SK-N-SH (cell line): ENCODE results near the gene FADS1. TPM values are rescaled to one million over a fixed set of nuclear protein-coding genes. Genes with fewer than 3 reads are reported as not detected.

ENCODE experiments used
- CTCF ChIA-PET: fragments of 300-600, 350-600 bp; formaldehyde crosslinking; extraction: SDS; loops from one replicate; lab custom pipeline; 2021; lab: Yijun Ruan, JAX
- POLR2A ChIA-PET: fragments of 350-600 bp; sonication (Branson Sonifier 250); formaldehyde crosslinking; extraction: SDS; loops from one replicate; lab custom pipeline; 2020; ENCODE audit warnings: antibody characterized with exemption, inconsistent platforms; lab: Yijun Ruan, JAX
- DNase-seq: peaks from one replicate; pipeline ENCODE4 v3.0.0; 2012
- H2AFZ ChIP-seq: fragments of 200-600 bp; sonication (generic); 2 replicates; pipeline ENCODE4 v1.8.1; 2016; ENCODE audit warnings: antibody characterized with exemption, mild to moderate bottlenecking, low read depth
- H3F3A ChIP-seq: fragments of 200-600 bp; sonication (generic); replicated peaks from 2 replicates; pipeline ENCODE3; 2016; ENCODE audit warnings: antibody characterized with exemption, mild to moderate bottlenecking; ENCODE audit not compliant: insufficient read depth
- H3K27ac ChIP-seq, 2 experiments: fragments of 200-500 bp in 1 of 2; fragments of 200-600 bp in 1 of 2; sonication (Bioruptor generic) in 1 of 2; sonication (generic), shearing (Covaris generic) in 1 of 2; 2 replicates each; pipeline versions ENCODE4 v1.5.1 to v1.6.1; 2014 to 2016; ENCODE audit warnings: low read depth in 2 of 2, inconsistent platforms in 1 of 2, low read length in 1 of 2, mild to moderate bottlenecking in 1 of 2, mixed read lengths in 1 of 2
- H3K27me3 ChIP-seq: fragments of 200-600 bp; sonication (generic), shearing (Covaris generic); 2 replicates; pipeline ENCODE4 v1.6.1; 2016; ENCODE audit warnings: mixed run types; ENCODE audit not compliant: insufficient read depth
- H3K36me3 ChIP-seq, 2 experiments: fragments of 200-500 bp in 1 of 2; fragments of 200-600 bp in 1 of 2; sonication (Bioruptor generic) in 1 of 2; sonication (generic) in 1 of 2; replicated peaks in 1 of 2; 2 replicates each; pipeline versions ENCODE3 to v1.5.1; 2014 to 2016; ENCODE audit warnings: low read length in 1 of 2, mild to moderate bottlenecking in 1 of 2; ENCODE audit not compliant: insufficient read depth in 2 of 2, control insufficient read depth in 1 of 2
- H3K4me1 ChIP-seq, 2 experiments: fragments of 200-500 bp in 1 of 2; fragments of 200-600 bp in 1 of 2; sonication (Bioruptor generic) in 1 of 2; sonication (generic), shearing (Covaris generic) in 1 of 2; 2 replicates each; pipeline versions ENCODE4 v1.5.1 to v1.6.1; 2014 to 2016; ENCODE audit warnings: low read depth in 1 of 2, low read length in 1 of 2, mixed run types in 1 of 2; ENCODE audit not compliant: insufficient read depth in 2 of 2, control insufficient read depth in 1 of 2
- H3K4me2 ChIP-seq: fragments of 200-600 bp; sonication (generic), shearing (Covaris generic); 2 replicates; pipeline ENCODE4 v1.6.1; 2017; ENCODE audit warnings: mixed run types
- H3K4me3 ChIP-seq, 2 experiments: fragments of 200-500 bp in 1 of 2; fragments of 200-600 bp in 1 of 2; sonication (Bioruptor generic) in 1 of 2; sonication (generic), shearing (Covaris generic) in 1 of 2; 2 replicates each; pipeline versions ENCODE4 v1.5.1 to v1.8.1; 2014 to 2016; ENCODE audit warnings: low read depth in 2 of 2, inconsistent platforms in 1 of 2, low read length in 1 of 2, mild to moderate bottlenecking in 1 of 2, mixed read lengths in 1 of 2, moderate library complexity in 1 of 2
- H3K79me2 ChIP-seq: fragments of 200-600 bp; sonication (generic); 2 replicates; pipeline ENCODE4 v1.8.1; 2017; ENCODE audit warnings: mild to moderate bottlenecking; ENCODE audit not compliant: insufficient read depth
- H3K9ac ChIP-seq: fragments of 200-600 bp; sonication (generic); 2 replicates; pipeline ENCODE4 v1.6.1; 2017; ENCODE audit warnings: mixed run types
- H3K9me2 ChIP-seq: fragments of 200-600 bp; sonication (generic); 2 replicates; pipeline ENCODE4 v1.6.1; 2017; ENCODE audit warnings: mixed run types
- H3K9me3 ChIP-seq: fragments of 200-600 bp; sonication (generic); 2 replicates; pipeline ENCODE4 v1.6.1; 2017; ENCODE audit warnings: mixed run types, mild to moderate bottlenecking, moderate library complexity
- H4K20me1 ChIP-seq: fragments of 200-600 bp; sonication (generic); 2 replicates; pipeline ENCODE4 v1.6.1; 2017; ENCODE audit warnings: mild to moderate bottlenecking, mixed run types; ENCODE audit not compliant: insufficient read depth
- CHD2 ChIP-seq: fragments of 150-350 bp; IDR thresholded peaks from 2 replicates; pipeline ENCODE4 v1.6.1; 2018; ENCODE audit warnings: low read length; ENCODE audit not compliant: partially characterized antibody
- ELF1 ChIP-seq: IDR thresholded peaks from 2 replicates; pipeline ENCODE4 v1.4.0; 2012
- EZH2phosphoT487 ChIP-seq: fragments of 200-600 bp; sonication (generic); IDR thresholded peaks from 2 replicates; pipeline ENCODE4 v1.6.1; 2017; ENCODE audit warnings: low read depth, mixed run types, mild to moderate bottlenecking, antibody characterized with exemption, moderate library complexity, borderline replicate concordance
- FOSL2 ChIP-seq: IDR thresholded peaks from 2 replicates; pipeline ENCODE4 v1.4.0; 2012; ENCODE audit warnings: low read depth, mild to moderate bottlenecking, moderate library complexity, borderline replicate concordance
- FOXM1 ChIP-seq: IDR thresholded peaks from 2 replicates; pipeline ENCODE4 v1.4.0; 2012; ENCODE audit warnings: low read depth, mild to moderate bottlenecking
- GABPA ChIP-seq: IDR thresholded peaks from 2 replicates; pipeline ENCODE4 v1.4.0; 2012; ENCODE audit warnings: low read depth, mild to moderate bottlenecking
- GATA2 ChIP-seq: sonication (generic); formaldehyde crosslinking; IDR thresholded peaks from 2 replicates; pipeline ENCODE4 v1.5.0; 2020; ENCODE audit warnings: mild to moderate bottlenecking, missing genetic modification reagents
- JUND ChIP-seq: IDR thresholded peaks from 2 replicates; pipeline ENCODE4 v1.4.0; 2012
- NFIC ChIP-seq: IDR thresholded peaks from 2 replicates; pipeline ENCODE4 v1.4.0; 2012; ENCODE audit warnings: borderline replicate concordance
- NRF1 ChIP-seq: IDR thresholded peaks from 2 replicates; pipeline ENCODE4 v1.6.1; 2012; ENCODE audit warnings: low read depth, mild to moderate bottlenecking, low read length
- RAD21 ChIP-seq: IDR thresholded peaks from 2 replicates; pipeline ENCODE4 v1.6.1; 2012; ENCODE audit warnings: mild to moderate bottlenecking, low read length
- RFX5 ChIP-seq: IDR thresholded peaks from 2 replicates; pipeline ENCODE4 v1.6.1; 2012; ENCODE audit warnings: mild to moderate bottlenecking, improper control_type of control experiment, low read length
- RXRA ChIP-seq: IDR thresholded peaks from 2 replicates; pipeline ENCODE4 v1.4.0; 2012; ENCODE audit warnings: low read depth, mild to moderate bottlenecking, borderline replicate concordance
- TAF1 ChIP-seq: IDR thresholded peaks from 2 replicates; pipeline ENCODE4 v1.6.1; 2012; ENCODE audit warnings: low read depth, mild to moderate bottlenecking, low read length, moderate library complexity, borderline replicate concordance
- TEAD4 ChIP-seq: IDR thresholded peaks from 2 replicates; pipeline ENCODE4 v1.4.0; 2012; ENCODE audit warnings: mild to moderate bottlenecking, borderline replicate concordance; ENCODE audit not compliant: insufficient read depth
- YY1 ChIP-seq: IDR thresholded peaks from 2 replicates; pipeline ENCODE4 v1.4.0; 2012; ENCODE audit warnings: low read depth, mild to moderate bottlenecking
- WGBS: methylation state at CpG from one replicate; pipeline ENCODE4 v1.1.6; 2017; ENCODE audit warnings: low lambda C conversion rate; 5-methylcytosine and 5-hydroxymethylcytosine counted together
- polyA plus RNA-seq, 3 experiments: library from polyadenylated mRNA; depleted of rRNA; stranded (reverse); fragments of >200 nt; gene quantifications; 2 replicates each; pipeline ENCODE4 v1.2.3, GENCODE V29; 2012
- TF ChIP-seq, protein P1 (sequence below): fragments of 150-350 bp; IDR thresholded peaks from 2 replicates; pipeline ENCODE4 v1.6.1; 2017; ENCODE audit warnings: antibody characterized with exemption, low read length, low read depth, borderline replicate concordance
- TF ChIP-seq, protein P2 (sequence below): IDR thresholded peaks from 2 replicates; pipeline ENCODE4 v1.4.0; 2012; ENCODE audit warnings: low read depth, borderline replicate concordance
- TF ChIP-seq, protein P3 (sequence below): IDR thresholded peaks from 2 replicates; pipeline ENCODE4; 2012
- TF ChIP-seq, protein P4 (sequence below): IDR thresholded peaks from 2 replicates; pipeline ENCODE4 v1.4.0; 2012; ENCODE audit warnings: low read depth
- TF ChIP-seq, protein P5 (sequence below): IDR thresholded peaks from 2 replicates; pipeline ENCODE4 v1.4.0; 2012; ENCODE audit warnings: low read depth, borderline replicate concordance

Gene FADS1
- polyA plus RNA-seq, 1 of the 3 experiments (the other 2 are of a cell fraction), result 20.6 TPM

DNA sequence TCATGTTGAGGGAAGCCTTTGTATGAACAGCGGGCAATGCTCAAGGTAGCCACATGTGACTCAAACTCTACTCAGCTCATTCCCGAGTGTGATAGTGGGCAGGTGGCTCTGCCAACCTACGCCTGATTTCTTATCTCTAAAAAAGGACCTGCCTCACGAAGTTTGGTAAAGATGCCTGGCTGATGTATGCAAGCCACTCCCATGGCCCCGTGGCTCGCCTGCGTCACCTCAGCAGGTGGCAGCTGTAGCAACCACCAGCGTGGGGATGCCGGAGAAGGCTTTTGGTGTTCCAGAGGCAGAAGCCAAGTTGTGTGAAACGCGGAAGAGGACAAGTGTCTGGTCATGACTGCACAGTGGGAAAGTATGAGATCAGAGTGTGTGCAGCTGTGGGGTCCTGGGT, 16.7 kb upstream of the FADS1 start:
- no peaks in the 10 kb centered on the region; the same call in 1 of the 2 replicates for H4K20me1 ChIP-seq

DNA sequence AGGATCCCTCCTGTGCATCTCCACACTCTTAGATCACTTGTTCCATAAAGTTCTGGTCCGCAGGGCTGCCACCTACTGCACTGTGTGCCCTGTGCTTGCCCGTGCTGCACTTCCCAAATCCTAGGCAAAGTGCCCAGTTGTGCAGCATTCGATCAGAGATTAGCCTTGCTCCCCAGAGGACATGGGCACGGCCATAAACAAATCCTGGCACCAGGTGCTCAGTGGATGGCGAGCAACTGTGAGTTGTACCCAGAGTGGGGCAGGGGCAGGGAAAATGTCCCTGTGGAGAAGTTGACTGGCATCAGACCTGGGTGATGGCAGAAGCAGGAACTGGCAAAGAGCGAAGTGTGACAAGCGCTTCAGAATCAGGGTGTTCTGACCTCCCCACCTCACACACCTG, 16.0 kb upstream of the FADS1 start:
- peaks cover 34 to 56% of the 10 kb centered on the region in 2 experiments; a peak in 3 of 4 replicates for H3K4me1 ChIP-seq
- no peaks in the 10 kb centered on the region for H3K9me3 ChIP-seq
- peaks cover 0 to 9% of the 10 kb centered on the region in 2 experiments for H3K36me3 ChIP-seq
- H3K4me2 ChIP-seq, result no peak overlapping the region
- H3K4me3 ChIP-seq, result no peak overlapping the region
- H3K27me3 ChIP-seq, result no peaks in the 10 kb centered on the region
- H2AFZ ChIP-seq, result no peak overlapping the region
- no peak for DNase-seq
- H3K79me2 ChIP-seq, result peaks cover 52% of the 10 kb centered on the region
- no peaks in the 10 kb centered on the region for H3F3A ChIP-seq
- no peaks in the 10 kb centered on the region for H3K9me2 ChIP-seq
- H3K9ac ChIP-seq, result no peak overlapping the region
- H3K27ac ChIP-seq, result peak overlapping the region in 1 of 2 experiments; percentile 53; a peak in 1 of 4 replicates
- ChIA-PET CTCF (interaction anchor here (1.8 to 2.3 kb wide), 2 partner anchors 64 to 275 kb away, joined by 7 read pairs; no protein-coding TSS in a partner anchor), POLR2A (interaction anchor here (2.1 kb wide), 1 partner anchor 17 kb away, joined by 7 read pairs; no protein-coding TSS in a partner anchor)
- H4K20me1 ChIP-seq, result no peaks in the 10 kb centered on the region; the same call in 1 of the 2 replicates
- 84% methylated on average over 5 of the region's 7 CpGs for WGBS
- TF ChIP-seq, protein P1, sequence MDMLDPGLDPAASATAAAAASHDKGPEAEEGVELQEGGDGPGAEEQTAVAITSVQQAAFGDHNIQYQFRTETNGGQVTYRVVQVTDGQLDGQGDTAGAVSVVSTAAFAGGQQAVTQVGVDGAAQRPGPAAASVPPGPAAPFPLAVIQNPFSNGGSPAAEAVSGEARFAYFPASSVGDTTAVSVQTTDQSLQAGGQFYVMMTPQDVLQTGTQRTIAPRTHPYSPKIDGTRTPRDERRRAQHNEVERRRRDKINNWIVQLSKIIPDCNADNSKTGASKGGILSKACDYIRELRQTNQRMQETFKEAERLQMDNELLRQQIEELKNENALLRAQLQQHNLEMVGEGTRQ, result no peak
- no peak for TF ChIP-seq GABPA
- no peak for TF ChIP-seq EZH2phosphoT487
- no peak for TF ChIP-seq YY1
- TF ChIP-seq, protein P2, sequence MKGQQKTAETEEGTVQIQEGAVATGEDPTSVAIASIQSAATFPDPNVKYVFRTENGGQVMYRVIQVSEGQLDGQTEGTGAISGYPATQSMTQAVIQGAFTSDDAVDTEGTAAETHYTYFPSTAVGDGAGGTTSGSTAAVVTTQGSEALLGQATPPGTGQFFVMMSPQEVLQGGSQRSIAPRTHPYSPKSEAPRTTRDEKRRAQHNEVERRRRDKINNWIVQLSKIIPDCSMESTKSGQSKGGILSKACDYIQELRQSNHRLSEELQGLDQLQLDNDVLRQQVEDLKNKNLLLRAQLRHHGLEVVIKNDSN, result no peak
- no peak for TF ChIP-seq NFIC
- TF ChIP-seq ELF1, result no peak
- TF ChIP-seq NRF1, result no peak
- TF ChIP-seq RAD21, result no peak
- no peak for TF ChIP-seq FOXM1
- TF ChIP-seq, protein P3, sequence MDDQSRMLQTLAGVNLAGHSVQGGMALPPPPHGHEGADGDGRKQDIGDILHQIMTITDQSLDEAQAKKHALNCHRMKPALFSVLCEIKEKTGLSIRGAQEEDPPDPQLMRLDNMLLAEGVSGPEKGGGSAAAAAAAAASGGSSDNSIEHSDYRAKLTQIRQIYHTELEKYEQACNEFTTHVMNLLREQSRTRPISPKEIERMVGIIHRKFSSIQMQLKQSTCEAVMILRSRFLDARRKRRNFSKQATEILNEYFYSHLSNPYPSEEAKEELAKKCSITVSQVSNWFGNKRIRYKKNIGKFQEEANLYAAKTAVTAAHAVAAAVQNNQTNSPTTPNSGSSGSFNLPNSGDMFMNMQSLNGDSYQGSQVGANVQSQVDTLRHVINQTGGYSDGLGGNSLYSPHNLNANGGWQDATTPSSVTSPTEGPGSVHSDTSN, result no peak
- no peak for TF ChIP-seq GATA2 (CRISPR knock-in tag)
- no peak for TF ChIP-seq FOSL2
- TF ChIP-seq, protein P4, sequence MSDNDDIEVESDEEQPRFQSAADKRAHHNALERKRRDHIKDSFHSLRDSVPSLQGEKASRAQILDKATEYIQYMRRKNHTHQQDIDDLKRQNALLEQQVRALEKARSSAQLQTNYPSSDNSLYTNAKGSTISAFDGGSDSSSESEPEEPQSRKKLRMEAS, result no peak
- no peak for TF ChIP-seq RFX5
- no peak for TF ChIP-seq TAF1

More for the DNA sequence above, 16.7 kb upstream of the FADS1 start:
- Histone ChIP-seq H3K4me1 (peaks cover 34 to 56% of the 10 kb centered on the region in 2 experiments; a peak in 3 of 4 replicates), H3K9ac (no peak overlapping the region), H3K36me3 (peaks cover 0 to 14% of the 10 kb centered on the region in 2 experiments), H3K9me3 (no peaks in the 10 kb centered on the region), H3K79me2 (peaks cover 50% of the 10 kb centered on the region), H3K4me2 (no peak overlapping the region), H3K4me3 (no peak overlapping the region), H3K27me3 (no peaks in the 10 kb centered on the region), H3K27ac (no peak overlapping the region; a peak in 1 of 4 replicates), H2AFZ (no peak overlapping the region), H3K9me2 (no peaks in the 10 kb centered on the region), H3F3A (no peaks in the 10 kb centered on the region)
- no peak for DNase-seq
- 97% methylated on average over 11 of the region's 11 CpGs for WGBS
- CTCF ChIA-PET, result interaction anchor here (1.5 to 2.3 kb wide), 3 partner anchors 64 to 274 kb away, joined by 4 to 7 read pairs (median 7); no protein-coding TSS in a partner anchor
- no peak for TF ChIP-seq TEAD4
- no peak for TF ChIP-seq RXRA
- TF ChIP-seq JUND, result no peak
- TF ChIP-seq EZH2phosphoT487, result no peak
- no peak for TF ChIP-seq CHD2
- no peak for TF ChIP-seq RAD21
- TF ChIP-seq, protein P3, result no peak
- TF ChIP-seq, protein P5, sequence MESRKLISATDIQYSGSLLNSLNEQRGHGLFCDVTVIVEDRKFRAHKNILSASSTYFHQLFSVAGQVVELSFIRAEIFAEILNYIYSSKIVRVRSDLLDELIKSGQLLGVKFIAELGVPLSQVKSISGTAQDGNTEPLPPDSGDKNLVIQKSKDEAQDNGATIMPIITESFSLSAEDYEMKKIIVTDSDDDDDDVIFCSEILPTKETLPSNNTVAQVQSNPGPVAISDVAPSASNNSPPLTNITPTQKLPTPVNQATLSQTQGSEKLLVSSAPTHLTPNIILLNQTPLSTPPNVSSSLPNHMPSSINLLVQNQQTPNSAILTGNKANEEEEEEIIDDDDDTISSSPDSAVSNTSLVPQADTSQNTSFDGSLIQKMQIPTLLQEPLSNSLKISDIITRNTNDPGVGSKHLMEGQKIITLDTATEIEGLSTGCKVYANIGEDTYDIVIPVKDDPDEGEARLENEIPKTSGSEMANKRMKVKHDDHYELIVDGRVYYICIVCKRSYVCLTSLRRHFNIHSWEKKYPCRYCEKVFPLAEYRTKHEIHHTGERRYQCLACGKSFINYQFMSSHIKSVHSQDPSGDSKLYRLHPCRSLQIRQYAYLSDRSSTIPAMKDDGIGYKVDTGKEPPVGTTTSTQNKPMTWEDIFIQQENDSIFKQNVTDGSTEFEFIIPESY, result no peak
- no peak for TF ChIP-seq FOXM1
- POLR2A ChIA-PET, result no interaction called here
